HepG2 (cell line): ENCODE measurements around the gene TMBIM1. TPM values are rescaled to one million over a fixed set of nuclear protein-coding genes. Genes with fewer than 3 reads are reported as not detected.
A peak's percentile ranks its signal among the peaks of the same experiment; 100 is the strongest.

ENCODE experiments used
- DMAP1 ChIP-seq: IDR thresholded peaks from 2 replicates; pipeline ENCODE4 v1.6.1; 2016
- E2F1 ChIP-seq: sonication (generic); formaldehyde crosslinking; IDR thresholded peaks from 2 replicates; pipeline ENCODE4 v1.5.0; 2020; ENCODE audit warnings: missing genetic modification reagents
- FOXP1 ChIP-seq, 2 experiments: fragments of 450-650 bp in 1 of 2; IDR thresholded peaks; 2 replicates each; pipeline ENCODE4 v1.6.1; 2017 to 2018; ENCODE audit warnings: antibody characterized with exemption in 1 of 2
- JUND ChIP-seq: sonication (generic); formaldehyde crosslinking; IDR thresholded peaks from 2 replicates; pipeline ENCODE4 v1.8.0; 2022; ENCODE audit warnings: mild to moderate bottlenecking, missing genetic modification reagents
- NR3C1 ChIP-seq: sonication (generic); formaldehyde crosslinking; IDR thresholded peaks from 2 replicates; pipeline ENCODE4 v1.4.0; 2020; ENCODE audit warnings: missing genetic modification reagents
- PLRG1 ChIP-seq: fragments of 450-650 bp; conservative IDR thresholded peaks from 2 replicates; pipeline ENCODE4 v1.6.1; 2016
- PPARG ChIP-seq: conservative IDR thresholded peaks from 2 replicates; pipeline ENCODE4 v1.6.1; 2016; ENCODE audit warnings: missing biosample characterization, missing genetic modification reagents
- XBP1 ChIP-seq: sonication (generic); formaldehyde crosslinking; IDR thresholded peaks from 2 replicates; pipeline ENCODE4 v1.5.0; 2020; ENCODE audit warnings: missing genetic modification reagents
- ZNF609 ChIP-seq: sonication (generic); formaldehyde crosslinking; IDR thresholded peaks from 2 replicates; pipeline ENCODE4 v1.4.0; 2020; ENCODE audit warnings: mild to moderate bottlenecking, missing genetic modification reagents, borderline replicate concordance
- polyA plus RNA-seq, 8 experiments: library from polyadenylated mRNA; depleted of rRNA in 3 of 8; stranded (reverse) in 7 of 8; unstranded in 1 of 8; fragments of >200 nt; fragmentation: Illumina TruSeq in 4 of 8; extraction: Trizol in 4 of 8; gene quantifications; 2 replicates each; pipeline versions ENCODE4 v1.2.1 to v1.2.3, GENCODE V29; 2011 to 2016; ENCODE audit warnings: low read depth in 4 of 8, missing spikeins in 1 of 8, mixed read lengths in 1 of 8; ENCODE audit not compliant: insufficient read depth in 1 of 8
- total RNA-seq, 5 experiments: library from RNA; depleted of rRNA; stranded (reverse); fragments of >200 nt; fragmentation: Illumina TruSeq; extraction: Trizol; gene quantifications; 2 replicates each; pipeline ENCODE4 v1.2.3, GENCODE V29; 2016; ENCODE audit warnings: low read depth in 1 of 5
- TF ChIP-seq, protein P1 (sequence below): sonication (generic); formaldehyde crosslinking; IDR thresholded peaks from 2 replicates; pipeline ENCODE4 v1.5.1; 2020; ENCODE audit warnings: mild to moderate bottlenecking, missing genetic modification reagents
- TF ChIP-seq, protein P2 (sequence below): sonication (generic); formaldehyde crosslinking; IDR thresholded peaks from 2 replicates; pipeline ENCODE4 v1.4.0; 2020; ENCODE audit warnings: missing genetic modification reagents
- TF ChIP-seq, protein P3 (sequence below): sonication (generic); formaldehyde crosslinking; IDR thresholded peaks from 2 replicates; pipeline ENCODE4 v1.9.0; 2021; ENCODE audit warnings: missing genetic modification reagents, borderline replicate concordance
- TF ChIP-seq, protein P4 (sequence below): sonication (generic); formaldehyde crosslinking; IDR thresholded peaks from 2 replicates; pipeline ENCODE4 v1.4.0; 2020; ENCODE audit warnings: missing genetic modification reagents

TMBIM1 gene
- total and polyA plus RNA-seq, 2 of the 13 experiments (the other 11 are each of a cell fraction or from before 2014, with no cell fraction given), result 127 to 139 TPM

- TF ChIP-seq, protein P1, sequence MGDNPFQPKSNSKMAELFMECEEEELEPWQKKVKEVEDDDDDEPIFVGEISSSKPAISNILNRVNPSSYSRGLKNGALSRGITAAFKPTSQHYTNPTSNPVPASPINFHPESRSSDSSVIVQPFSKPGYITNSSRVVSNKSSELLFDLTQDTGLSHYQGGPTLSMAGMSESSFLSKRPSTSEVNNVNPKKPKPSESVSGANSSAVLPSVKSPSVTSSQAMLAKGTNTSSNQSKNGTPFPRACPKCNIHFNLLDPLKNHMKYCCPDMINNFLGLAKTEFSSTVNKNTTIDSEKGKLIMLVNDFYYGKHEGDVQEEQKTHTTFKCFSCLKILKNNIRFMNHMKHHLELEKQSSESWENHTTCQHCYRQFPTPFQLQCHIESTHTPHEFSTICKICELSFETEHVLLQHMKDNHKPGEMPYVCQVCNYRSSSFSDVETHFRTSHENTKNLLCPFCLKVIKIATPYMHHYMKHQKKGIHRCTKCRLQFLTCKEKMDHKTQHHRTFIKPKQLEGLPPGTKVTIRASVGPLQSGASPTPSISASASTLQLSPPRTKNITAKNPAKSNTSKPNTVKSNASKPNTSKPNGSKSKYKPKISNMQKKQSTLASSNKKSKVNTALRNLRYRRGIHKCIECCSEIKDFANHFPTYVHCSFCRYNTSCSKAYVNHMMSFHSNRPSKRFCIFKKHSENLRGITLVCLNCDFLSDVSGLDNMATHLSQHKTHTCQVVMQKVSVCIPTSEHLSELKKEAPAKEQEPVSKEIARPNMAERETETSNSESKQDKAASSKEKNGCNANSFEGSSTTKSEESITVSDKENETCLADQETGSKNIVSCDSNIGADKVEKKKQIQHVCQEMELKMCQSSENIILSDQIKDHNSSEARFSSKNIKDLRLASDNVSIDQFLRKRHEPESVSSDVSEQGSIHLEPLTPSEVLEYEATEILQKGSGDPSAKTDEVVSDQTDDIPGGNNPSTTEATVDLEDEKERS (CRISPR knock-in tag), result peak; percentile 86; the same call in 1 of the 2 replicates
- no peak for TF ChIP-seq FOXP1 (IDR thresholded peaks at IDR 0.05)
- peak; percentile 12; the same call in 1 of the 2 replicates for TF ChIP-seq FOXP1 (CRISPR knock-in tag; IDR thresholded peaks at IDR 0.05)
- 0 out of 2 replicates have a peak, but pooled peaks have one; percentile 11 for TF ChIP-seq PPARG (CRISPR knock-in tag)
- peak; percentile 4; the same call in 1 of the 2 replicates for TF ChIP-seq ZNF609 (CRISPR knock-in tag)
- no peak for TF ChIP-seq PLRG1
- TF ChIP-seq DMAP1 (CRISPR knock-in tag), result peak; percentile 89
- TF ChIP-seq, protein P2, sequence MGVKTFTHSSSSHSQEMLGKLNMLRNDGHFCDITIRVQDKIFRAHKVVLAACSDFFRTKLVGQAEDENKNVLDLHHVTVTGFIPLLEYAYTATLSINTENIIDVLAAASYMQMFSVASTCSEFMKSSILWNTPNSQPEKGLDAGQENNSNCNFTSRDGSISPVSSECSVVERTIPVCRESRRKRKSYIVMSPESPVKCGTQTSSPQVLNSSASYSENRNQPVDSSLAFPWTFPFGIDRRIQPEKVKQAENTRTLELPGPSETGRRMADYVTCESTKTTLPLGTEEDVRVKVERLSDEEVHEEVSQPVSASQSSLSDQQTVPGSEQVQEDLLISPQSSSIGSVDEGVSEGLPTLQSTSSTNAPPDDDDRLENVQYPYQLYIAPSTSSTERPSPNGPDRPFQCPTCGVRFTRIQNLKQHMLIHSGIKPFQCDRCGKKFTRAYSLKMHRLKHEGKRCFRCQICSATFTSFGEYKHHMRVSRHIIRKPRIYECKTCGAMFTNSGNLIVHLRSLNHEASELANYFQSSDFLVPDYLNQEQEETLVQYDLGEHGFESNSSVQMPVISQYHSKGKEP (CRISPR knock-in tag), result 0 out of 2 replicates have a peak, but pooled peaks have one; percentile 69
- TF ChIP-seq, protein P3, sequence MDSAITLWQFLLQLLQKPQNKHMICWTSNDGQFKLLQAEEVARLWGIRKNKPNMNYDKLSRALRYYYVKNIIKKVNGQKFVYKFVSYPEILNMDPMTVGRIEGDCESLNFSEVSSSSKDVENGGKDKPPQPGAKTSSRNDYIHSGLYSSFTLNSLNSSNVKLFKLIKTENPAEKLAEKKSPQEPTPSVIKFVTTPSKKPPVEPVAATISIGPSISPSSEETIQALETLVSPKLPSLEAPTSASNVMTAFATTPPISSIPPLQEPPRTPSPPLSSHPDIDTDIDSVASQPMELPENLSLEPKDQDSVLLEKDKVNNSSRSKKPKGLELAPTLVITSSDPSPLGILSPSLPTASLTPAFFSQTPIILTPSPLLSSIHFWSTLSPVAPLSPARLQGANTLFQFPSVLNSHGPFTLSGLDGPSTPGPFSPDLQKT (CRISPR knock-in tag), result peak; percentile 81; the same call in 1 of the 2 replicates
- TF ChIP-seq JUND (CRISPR knock-in tag), result no peak
- TF ChIP-seq, protein P4, sequence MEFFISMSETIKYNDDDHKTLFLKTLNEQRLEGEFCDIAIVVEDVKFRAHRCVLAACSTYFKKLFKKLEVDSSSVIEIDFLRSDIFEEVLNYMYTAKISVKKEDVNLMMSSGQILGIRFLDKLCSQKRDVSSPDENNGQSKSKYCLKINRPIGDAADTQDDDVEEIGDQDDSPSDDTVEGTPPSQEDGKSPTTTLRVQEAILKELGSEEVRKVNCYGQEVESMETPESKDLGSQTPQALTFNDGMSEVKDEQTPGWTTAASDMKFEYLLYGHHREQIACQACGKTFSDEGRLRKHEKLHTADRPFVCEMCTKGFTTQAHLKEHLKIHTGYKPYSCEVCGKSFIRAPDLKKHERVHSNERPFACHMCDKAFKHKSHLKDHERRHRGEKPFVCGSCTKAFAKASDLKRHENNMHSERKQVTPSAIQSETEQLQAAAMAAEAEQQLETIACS, result peak; percentile 94
- TF ChIP-seq XBP1 (CRISPR knock-in tag), result peak; percentile 81; the same call in 1 of the 2 replicates
- TF ChIP-seq E2F1, result peak; percentile 97
- TF ChIP-seq NR3C1 (CRISPR knock-in tag), result no peak
Observed at GRCh38 chr2:218269900-218270720, 22.2 kb downstream of the TMBIM1 start, which contains the start of the genes AAMP and PNKD (continued).
